GM12872 (cell line): ENCODE measurements around the gene CLHC1.

ENCODE experiments used
- CTCF ChIP-seq: IDR thresholded peaks from 3 replicates; pipeline ENCODE4 v1.5.1; 2011; ENCODE audit warnings: low read depth, mild to moderate bottlenecking, low read length, moderate library complexity; ENCODE audit not compliant: insufficient read depth

Gene CLHC1

GRCh38 chr2:55135491-55135890 is 96.6 kb downstream of the CLHC1 start:
- no peak for TF ChIP-seq CTCF

DNA sequence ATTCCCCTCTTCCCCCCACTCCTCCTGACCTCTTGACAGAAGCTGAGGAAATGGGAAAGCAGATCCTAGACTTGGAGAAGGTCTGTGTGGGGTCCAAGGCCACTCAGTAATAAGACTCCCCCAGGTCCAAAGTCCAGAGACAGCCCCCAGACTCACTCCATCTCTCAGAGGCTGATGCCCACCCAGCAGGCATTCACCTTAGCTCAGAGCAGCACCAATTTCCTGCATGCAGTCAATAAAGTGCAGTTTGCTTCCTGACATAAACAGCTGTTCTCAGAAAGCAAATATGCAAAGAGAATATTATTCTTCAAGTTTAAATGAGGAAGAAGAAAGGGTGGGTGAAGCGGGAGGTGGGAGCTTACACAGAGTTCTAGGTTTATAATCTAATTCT is 97.8 kb downstream of the CLHC1 start:
- no peak for TF ChIP-seq CTCF

DNA sequence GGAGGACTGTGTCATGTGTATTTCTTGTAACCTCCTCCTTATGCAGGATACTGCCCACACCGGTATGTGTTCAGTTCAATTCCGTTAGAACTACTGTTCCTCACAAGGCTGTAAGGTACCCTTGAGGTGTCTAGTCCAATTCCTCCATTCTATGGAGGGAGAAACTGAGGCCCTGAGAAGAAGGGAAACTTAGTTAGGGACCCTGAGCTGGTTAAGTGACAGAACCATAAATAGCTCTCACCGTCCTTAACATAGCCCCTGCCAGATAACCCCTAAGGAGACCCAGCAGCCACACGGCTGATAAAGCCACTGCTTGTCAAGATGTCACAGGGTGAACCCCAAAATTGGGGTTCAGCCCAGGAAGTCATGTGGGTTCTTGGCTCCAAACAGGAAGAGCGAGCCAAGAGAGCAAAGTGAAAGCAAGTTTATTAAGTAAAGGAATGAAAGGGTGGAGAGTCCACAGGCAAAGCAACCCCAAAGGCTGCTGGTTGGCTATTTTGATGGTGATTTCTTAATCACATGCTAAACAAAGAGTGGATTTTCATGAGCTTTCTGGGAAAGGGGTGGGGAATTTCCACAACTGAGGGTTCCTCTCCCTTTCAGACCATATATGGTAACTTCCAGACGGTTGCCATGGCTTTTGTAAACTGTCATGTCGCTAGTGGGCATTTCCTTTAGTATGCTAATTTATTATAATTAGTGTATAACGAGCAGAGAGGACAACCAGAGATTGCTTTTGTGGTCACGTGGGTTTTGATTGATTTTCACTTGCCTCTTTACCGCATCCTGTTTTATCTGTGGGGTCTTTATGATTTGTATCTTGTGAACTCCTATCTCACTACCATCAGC is 98.4 kb downstream of the CLHC1 start:
- TF ChIP-seq CTCF, result no peak

DNA sequence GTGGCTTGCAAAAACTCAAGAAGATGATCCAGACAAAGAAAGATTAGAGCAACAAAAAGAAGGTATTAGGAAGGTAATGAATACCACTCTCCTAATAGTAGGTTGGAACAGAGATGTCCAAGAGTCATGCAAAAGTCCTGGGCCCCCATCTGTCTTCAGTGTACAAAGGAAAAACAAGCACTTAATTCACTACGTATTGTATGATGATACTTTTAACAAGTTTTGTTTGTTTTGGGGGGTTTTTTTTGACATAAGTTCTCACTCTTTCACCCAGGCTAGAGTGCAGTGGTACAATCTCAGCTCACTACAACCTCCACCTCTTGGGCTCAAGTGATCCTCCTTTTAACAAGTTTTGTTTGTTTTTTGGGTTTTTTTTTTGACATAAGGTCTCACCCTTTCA is 101.2 kb downstream of the CLHC1 start:
- TF ChIP-seq CTCF, result no peak
